Testis (tissue), 3 donors: ENCODE results near the gene TNFRSF8. TPM values are rescaled to one million over a fixed set of nuclear protein-coding genes. Genes with fewer than 3 reads are reported as not detected.
A peak's percentile ranks its signal among the peaks of the same experiment; 100 is the strongest.

Source experiments
- DNase-seq: peaks from one replicate; pipeline ENCODE4 v3.0.0-alpha.2; 2019
- H3K27ac ChIP-seq, 2 donors: fragments of 200-600 bp; sonication (generic); one replicate each; pipeline ENCODE4 v1.5.1; 2019
- H3K27me3 ChIP-seq: fragments of 200-600 bp; sonication (generic); one replicate; pipeline ENCODE4 v1.5.1; 2019
- H3K36me3 ChIP-seq: fragments of 200-600 bp; sonication (generic); one replicate; pipeline ENCODE4 v1.5.1; 2017; ENCODE audit warnings: low read depth; ENCODE audit errors: missing control alignments
- H3K4me1 ChIP-seq: fragments of 200-600 bp; sonication (generic); one replicate; pipeline ENCODE4 v1.5.1; 2019
- H3K4me3 ChIP-seq, 2 donors: fragments of 200-600 bp; sonication (generic); one replicate each; pipeline ENCODE4 v1.5.1; 2017 to 2019
- H3K9me3 ChIP-seq: fragments of 200-600 bp; sonication (generic); one replicate; pipeline ENCODE4 v1.5.1; 2017
- POLR2A ChIP-seq: fragments of 450-650 bp; IDR thresholded peaks from one replicate; pipeline ENCODE4 v1.6.1; 2017; ENCODE audit warnings: antibody characterized with exemption, mild to moderate bottlenecking, moderate library complexity
- WGBS, 2 donors: methylation state at CpG; one replicate each; pipeline ENCODE4 v1.1.5; 2018; 5-methylcytosine and 5-hydroxymethylcytosine counted together
- intact Hi-C: fragments of 100-400 bp; cut with DNase I; formaldehyde crosslinking; loops from one replicate; pipeline ENCODE4 v1.15.1; 2023; ENCODE audit warnings: low total_unique reads
- polyA plus RNA-seq: library from polyadenylated mRNA; stranded (reverse); fragments of 350-450 nt; fragmentation: Illumina TruSeq; extraction: RNeasy Lipid Tissue Mini Kit (QIAGEN cat#74804); gene quantifications from one replicate; pipeline ENCODE4 v1.2.3, GENCODE V29; 2014; ENCODE audit warnings: low read depth, low replicate concordance; ENCODE audit not compliant: insufficient read depth
- total RNA-seq, 2 donors: library from RNA; depleted of rRNA; stranded (reverse); fragments of >200 nt; gene quantifications; one replicate each; pipeline ENCODE4 v1.2.3, GENCODE V29; 2016
- TF ChIP-seq, protein P1 (sequence below), 3 experiments: fragments of 450-650 bp in 2 of 3; fragments of 200-600 bp in 1 of 3; sonication (generic) in 1 of 3; IDR thresholded peaks; one replicate each; pipeline ENCODE4 v1.5.1; 2016 to 2019; ENCODE audit warnings: antibody characterized with exemption in 3 of 3, mild to moderate bottlenecking in 2 of 3, moderate library complexity in 1 of 3

Gene TNFRSF8
- total and polyA plus RNA-seq, 3 donors from 2014 or later = 5.0 to 6.9 (median 5.4) TPM

DNA sequence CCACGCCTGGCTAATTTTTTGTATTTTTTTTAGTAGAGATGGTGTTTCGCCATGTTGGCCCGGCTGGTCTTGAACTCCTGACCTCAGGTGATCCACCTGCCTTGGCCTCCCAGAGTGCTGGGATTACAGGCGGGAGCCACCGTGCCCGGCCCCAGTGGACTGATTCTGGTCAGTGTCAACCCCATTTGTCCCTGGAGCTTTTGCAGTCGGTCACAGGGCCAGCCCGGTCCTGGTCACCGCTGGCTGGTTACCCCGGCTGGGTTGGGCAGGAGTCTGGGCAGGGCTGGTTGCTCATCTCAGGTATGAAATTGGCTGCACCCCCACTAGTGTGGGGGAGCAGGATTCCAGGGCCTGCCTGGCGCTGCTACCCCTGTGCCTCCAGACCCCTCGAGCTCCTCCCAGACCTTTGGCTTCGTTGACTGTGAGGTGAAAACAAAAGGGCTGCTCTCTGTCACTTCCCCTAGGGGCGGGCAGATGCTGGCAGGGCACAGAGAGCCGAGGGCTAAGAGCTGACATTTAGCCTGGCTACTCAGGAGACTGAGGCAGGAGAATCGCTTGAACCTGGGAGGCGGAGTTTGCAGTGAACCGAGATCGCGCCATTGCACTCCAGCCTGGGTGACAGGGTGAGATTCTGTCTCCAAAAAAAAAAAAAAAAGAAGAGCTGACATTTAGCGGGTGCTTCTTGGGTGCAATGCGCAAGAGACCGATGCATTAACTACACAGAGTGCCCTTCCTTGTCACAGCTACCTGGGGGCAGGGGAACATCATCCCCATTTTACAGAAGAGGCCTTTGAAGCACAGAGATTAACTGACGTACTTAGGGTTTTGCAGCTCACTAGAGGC, 114.3 kb downstream of the TNFRSF8 start:
- Histone ChIP-seq H3K4me3 (no peak overlapping the region), H3K27me3 (no peaks in the 10 kb centered on the region), H3K4me1 (peaks cover 2% of the 10 kb centered on the region), H3K9me3 (no peaks in the 10 kb centered on the region), H3K36me3 (no peaks in the 10 kb centered on the region), H3K27ac (peak overlapping the region in 1 of 2 donors; percentile 30)
- DNase-seq = no peak
- intact Hi-C loops = no loop called here
- TF ChIP-seq POLR2A = no peak
- TF ChIP-seq, protein P1, sequence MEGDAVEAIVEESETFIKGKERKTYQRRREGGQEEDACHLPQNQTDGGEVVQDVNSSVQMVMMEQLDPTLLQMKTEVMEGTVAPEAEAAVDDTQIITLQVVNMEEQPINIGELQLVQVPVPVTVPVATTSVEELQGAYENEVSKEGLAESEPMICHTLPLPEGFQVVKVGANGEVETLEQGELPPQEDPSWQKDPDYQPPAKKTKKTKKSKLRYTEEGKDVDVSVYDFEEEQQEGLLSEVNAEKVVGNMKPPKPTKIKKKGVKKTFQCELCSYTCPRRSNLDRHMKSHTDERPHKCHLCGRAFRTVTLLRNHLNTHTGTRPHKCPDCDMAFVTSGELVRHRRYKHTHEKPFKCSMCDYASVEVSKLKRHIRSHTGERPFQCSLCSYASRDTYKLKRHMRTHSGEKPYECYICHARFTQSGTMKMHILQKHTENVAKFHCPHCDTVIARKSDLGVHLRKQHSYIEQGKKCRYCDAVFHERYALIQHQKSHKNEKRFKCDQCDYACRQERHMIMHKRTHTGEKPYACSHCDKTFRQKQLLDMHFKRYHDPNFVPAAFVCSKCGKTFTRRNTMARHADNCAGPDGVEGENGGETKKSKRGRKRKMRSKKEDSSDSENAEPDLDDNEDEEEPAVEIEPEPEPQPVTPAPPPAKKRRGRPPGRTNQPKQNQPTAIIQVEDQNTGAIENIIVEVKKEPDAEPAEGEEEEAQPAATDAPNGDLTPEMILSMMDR (IDR thresholded peaks at IDR 0.05) = no peak
- 87 to 91% methylated on average over 15 to 24 of the region's 24 CpGs for WGBS, 2 donors

DNA sequence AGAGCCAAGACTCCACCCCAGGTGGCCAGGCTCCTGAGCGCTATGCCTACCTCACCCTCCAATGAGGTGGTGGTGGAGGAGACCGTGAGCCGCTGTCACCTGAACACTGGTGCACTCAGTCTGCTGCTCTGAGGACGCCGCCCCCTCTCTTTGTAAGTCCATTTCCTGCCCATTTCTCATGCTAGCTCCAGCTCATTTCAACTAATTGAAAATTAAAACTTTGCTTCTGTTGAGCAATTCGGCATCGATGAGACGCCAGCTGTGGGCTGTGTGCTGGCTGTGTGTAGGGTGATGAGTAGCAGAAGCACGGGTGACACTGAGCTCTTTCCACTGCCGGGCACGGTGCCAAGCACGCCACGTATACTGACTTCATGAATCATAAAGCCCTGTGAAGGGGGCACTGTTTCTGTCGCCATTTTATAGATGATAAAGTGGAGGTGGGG, 114.9 kb downstream of the TNFRSF8 start:
- Histone ChIP-seq H3K27ac (no peak overlapping the region), H3K36me3 (no peaks in the 10 kb centered on the region), H3K9me3 (no peaks in the 10 kb centered on the region), H3K27me3 (no peaks in the 10 kb centered on the region), H3K4me3 (no peak overlapping the region), H3K4me1 (peaks cover 2% of the 10 kb centered on the region)
- TF ChIP-seq POLR2A = no peak
- TF ChIP-seq, protein P1 (IDR thresholded peaks at IDR 0.05) = no peak
- 53 to 74% methylated on average over 9 to 14 of the region's 14 CpGs for WGBS, 2 donors
- intact Hi-C loops = no loop called here
- no peak for DNase-seq

DNA sequence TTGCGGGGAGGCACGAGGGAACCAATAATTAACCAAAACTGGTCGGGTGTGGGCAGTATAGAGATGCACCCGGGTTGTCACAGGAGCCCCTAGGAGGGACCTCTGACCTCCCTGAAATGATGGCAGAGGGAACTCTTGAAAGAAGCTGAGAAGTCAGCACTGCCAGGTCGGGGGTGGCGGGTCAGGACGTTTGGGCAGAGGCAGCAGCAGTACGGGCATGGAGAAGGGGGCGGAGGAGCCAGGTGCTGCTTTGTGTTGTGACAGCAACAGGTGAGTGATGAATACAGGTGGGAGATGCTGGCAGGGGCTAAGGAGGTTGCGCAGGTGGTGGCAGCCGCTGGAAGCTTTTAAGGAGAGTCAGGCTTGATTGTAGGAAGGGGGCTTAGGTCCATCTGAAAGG, 115.4 kb downstream of the TNFRSF8 start:
- Histone ChIP-seq H3K4me1 (peaks cover 2% of the 10 kb centered on the region), H3K36me3 (no peaks in the 10 kb centered on the region), H3K27me3 (no peaks in the 10 kb centered on the region), H3K27ac (peak overlapping the region in 1 of 2 donors; percentile 45), H3K9me3 (no peaks in the 10 kb centered on the region), H3K4me3 (no peak overlapping the region)
- intact Hi-C loops = no loop called here
- WGBS, 2 donors = 68 to 75% methylated on average over 11 of the region's 11 CpGs
- DNase-seq = no peak
- no peak for TF ChIP-seq POLR2A
- TF ChIP-seq, protein P1 (IDR thresholded peaks at IDR 0.05) = no peak

DNA sequence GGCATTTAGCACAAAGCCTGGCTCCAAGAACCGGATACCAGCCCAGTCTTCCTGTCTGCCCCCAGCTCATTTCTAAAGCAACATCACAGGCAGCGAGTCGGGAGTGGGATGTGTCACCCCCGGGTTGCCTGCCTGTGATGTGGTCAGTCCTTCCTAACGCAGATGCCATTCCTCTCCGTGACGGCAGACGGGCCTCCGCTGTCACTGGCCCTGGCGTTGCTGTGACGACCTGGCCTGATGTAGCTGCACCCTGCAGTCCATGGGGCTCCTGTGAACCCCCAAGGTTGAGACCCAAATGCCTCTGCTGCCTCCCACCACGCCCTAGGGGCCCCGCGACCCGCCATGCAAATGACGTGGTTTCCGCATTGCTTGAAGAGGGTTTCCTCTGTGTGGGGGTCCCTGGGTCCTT, 116.0 kb downstream of the TNFRSF8 start:
- H3K4me1 ChIP-seq = peaks cover 6% of the 10 kb centered on the region
- peak overlapping the region in 1 of 2 donors; percentile 45 for H3K27ac ChIP-seq
- H3K9me3 ChIP-seq = no peaks in the 10 kb centered on the region
- TF ChIP-seq POLR2A = no peak
- TF ChIP-seq, protein P1 (IDR thresholded peaks at IDR 0.05) = no peak
- intact Hi-C loops = no loop called here
- no peak overlapping the region for H3K4me3 ChIP-seq
- H3K36me3 ChIP-seq = no peaks in the 10 kb centered on the region
- H3K27me3 ChIP-seq = no peaks in the 10 kb centered on the region
- DNase-seq = no peak
- WGBS, 2 donors = 40 to 54% methylated on average over 3 to 13 of the region's 17 CpGs

DNA sequence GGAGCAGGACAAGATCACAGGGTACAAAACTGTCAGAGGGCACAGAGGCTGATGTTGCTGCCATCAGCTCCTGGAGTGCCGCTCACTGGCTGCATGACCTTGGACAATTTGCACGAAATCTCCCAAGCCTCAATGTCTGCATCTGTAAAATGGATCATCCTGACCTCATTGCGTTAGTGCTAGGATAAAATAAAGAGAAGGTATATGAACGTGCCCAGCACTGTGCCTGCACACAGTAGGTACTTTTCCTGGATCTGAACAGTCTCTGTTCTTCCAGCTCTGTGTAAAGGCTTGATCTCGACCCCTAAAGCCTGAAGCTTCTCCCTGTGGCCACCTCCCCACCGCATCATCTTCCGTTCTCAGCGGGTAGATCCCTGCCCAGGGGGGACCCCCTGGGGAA, 116.6 kb downstream of the TNFRSF8 start:
- DNase-seq = no peak
- Histone ChIP-seq H3K36me3 (no peaks in the 10 kb centered on the region), H3K4me1 (peaks cover 9% of the 10 kb centered on the region), H3K4me3 (no peak overlapping the region), H3K9me3 (no peaks in the 10 kb centered on the region), H3K27me3 (no peaks in the 10 kb centered on the region), H3K27ac (peak overlapping the region in 1 of 2 donors; percentile 45)
- intact Hi-C loops = no loop called here
- 95 to 97% methylated on average over 8 of the region's 8 CpGs for WGBS, 2 donors
- no peak for TF ChIP-seq POLR2A
- TF ChIP-seq, protein P1 (IDR thresholded peaks at IDR 0.05) = no peak
